GM12878 (cell line): ENCODE data around the gene TMUB2. TPM values are rescaled to one million over a fixed set of nuclear protein-coding genes. Genes with fewer than 3 reads are reported as not detected.
A peak's percentile ranks its signal among the peaks of the same experiment; 100 is the strongest.

Experiments
- ATAC-seq: fragments of 200-7000 bp; cut with Tn5 transposase; 3 replicates; pipeline ENCODE4 v1.9.1; 2020; ENCODE audit warnings: mild to moderate bottlenecking, moderate library complexity
- BruUV-seq: library from RNA; stranded (reverse); fragments of 400-500 nt; replicated peaks from 2 replicates; lab custom pipeline; 2021; lab: Mats Ljungman, UMichigan
- CTCF ChIA-PET: fragments of 300-600 bp; sonication (Branson Sonifier 250); formaldehyde crosslinking; extraction: SDS; loops from one replicate; lab custom pipeline; 2021; ENCODE audit warnings: inconsistent platforms; lab: Yijun Ruan, JAX
- POLR2A ChIA-PET: fragments of 350-600 bp; formaldehyde crosslinking; extraction: SDS; loops from one replicate; lab custom pipeline; 2021; ENCODE audit warnings: inconsistent platforms; lab: Charles Lee
- RAD21 ChIA-PET: fragments of 300-600 bp; sonication (Branson Sonifier 250); formaldehyde crosslinking; loops from one replicate; lab custom pipeline; 2023; ENCODE audit warnings: antibody characterized with exemption; ENCODE audit not compliant: unreplicated experiment; lab: Charles Lee
- SMC1A ChIA-PET: fragments of 300-600 bp; sonication (Branson Sonifier 250); formaldehyde crosslinking; loops from one replicate; lab custom pipeline; 2023; ENCODE audit not compliant: unreplicated experiment, uncharacterized antibody; lab: Charles Lee
- DNase-seq: peaks from one replicate; pipeline ENCODE4 v3.0.0-alpha.2; 2011; ENCODE audit warnings: low read depth, low spot score
- FAIRE-seq: peaks from 3 replicates; lab custom pipeline; 2011; peaks lifted over from hg19 to GRCh38; lab: Jason Lieb, UNC
- H2AFZ ChIP-seq: 2 replicates; pipeline ENCODE4 v1.6.0; 2011; ENCODE audit warnings: low read depth, low read length, control low read depth; ENCODE audit not compliant: control insufficient read depth
- H3K27ac ChIP-seq: 2 replicates; pipeline ENCODE4 v1.5.1; 2011; ENCODE audit warnings: control low read depth; ENCODE audit not compliant: control insufficient read depth, insufficient read depth
- H3K27me3 ChIP-seq, 2 experiments: replicated peaks in 1 of 2; 2 replicates each; pipeline versions ENCODE4 v1.6.0 to v1.6.1; 2011; ENCODE audit warnings: low read length in 1 of 2; ENCODE audit not compliant: control insufficient read depth in 2 of 2, insufficient read depth in 2 of 2
- H3K36me3 ChIP-seq, 2 experiments: 2 replicates each; pipeline ENCODE4 v1.5.1; 2011; ENCODE audit warnings: low read length in 1 of 2; ENCODE audit not compliant: control insufficient read depth in 2 of 2, insufficient read depth in 2 of 2
- H3K4me1 ChIP-seq: 2 replicates; pipeline ENCODE4 v1.6.1; 2011; ENCODE audit warnings: mild to moderate bottlenecking, low read length, moderate library complexity, mixed read lengths; ENCODE audit not compliant: control insufficient read depth, insufficient read depth
- H3K4me2 ChIP-seq: 2 replicates; pipeline ENCODE4 v1.6.0; 2011; ENCODE audit warnings: control low read depth; ENCODE audit not compliant: control insufficient read depth, insufficient read depth
- H3K4me3 ChIP-seq: fragments of 200-600 bp; sonication (generic); 2 replicates; pipeline ENCODE4 v1.5.1; 2016
- H3K79me2 ChIP-seq: 2 replicates; pipeline ENCODE4 v1.6.0; 2011; ENCODE audit warnings: low read length; ENCODE audit not compliant: control insufficient read depth, insufficient read depth
- H3K9ac ChIP-seq: 2 replicates; pipeline ENCODE4 v1.8.0; 2011; ENCODE audit warnings: low read length, control low read depth, mixed read lengths; ENCODE audit not compliant: control insufficient read depth, insufficient read depth
- H3K9me3 ChIP-seq: replicated peaks from 3 replicates; pipeline ENCODE4 v1.5.1; 2011; ENCODE audit warnings: mild to moderate bottlenecking, low read length; ENCODE audit not compliant: control insufficient read depth, insufficient read depth
- H4K20me1 ChIP-seq: 2 replicates; pipeline ENCODE4 v1.6.0; 2011; ENCODE audit not compliant: control insufficient read depth, insufficient read depth
- BCL11A ChIP-seq: IDR thresholded peaks from 2 replicates; pipeline ENCODE4 v1.6.1; 2011; ENCODE audit warnings: low read depth, low read length
- BCLAF1 ChIP-seq: fragments of 450-650 bp; IDR thresholded peaks from 2 replicates; pipeline ENCODE4 v1.6.1; 2017; ENCODE audit warnings: antibody characterized with exemption, mild to moderate bottlenecking, moderate library complexity
- CBX5 ChIP-seq: sonication (generic); IDR thresholded peaks from 2 replicates; pipeline ENCODE4 v1.6.1; 2016; ENCODE audit warnings: low read depth, moderate library complexity, mild to moderate bottlenecking, inconsistent platforms
- CUX1 ChIP-seq: IDR thresholded peaks from 2 replicates; pipeline ENCODE4 v1.6.1; 2012; ENCODE audit warnings: improper control_type of control experiment, low read depth, low read length; ENCODE audit not compliant: insufficient replicate concordance
- DPF2 ChIP-seq: fragments of 450-650 bp; IDR thresholded peaks from 2 replicates; pipeline ENCODE4 v1.6.1; 2017; ENCODE audit warnings: mild to moderate bottlenecking
- EED ChIP-seq: sonication (generic); IDR thresholded peaks from 2 replicates; pipeline ENCODE4 v1.6.1; 2016; ENCODE audit warnings: antibody characterized with exemption, low read depth
- HCFC1 ChIP-seq: fragments of 150-350 bp; IDR thresholded peaks from 2 replicates; pipeline ENCODE4 v1.6.1; 2014; ENCODE audit warnings: low read length
- IRF3 ChIP-seq: fragments of 450-650 bp; IDR thresholded peaks from 2 replicates; pipeline ENCODE4 v1.6.1; 2014; ENCODE audit warnings: mild to moderate bottlenecking
- JUNB ChIP-seq: IDR thresholded peaks from 2 replicates; pipeline ENCODE4 v1.6.1; 2016; ENCODE audit warnings: antibody characterized with exemption, mild to moderate bottlenecking
- KAT2A ChIP-seq: conservative IDR thresholded peaks from 2 replicates; pipeline ENCODE4 v1.6.1; 2011; ENCODE audit warnings: low read depth, low read length; ENCODE audit not compliant: control insufficient read depth
- NFXL1 ChIP-seq: fragments of 450-650 bp; IDR thresholded peaks from 2 replicates; pipeline ENCODE4 v1.6.1; 2017; ENCODE audit warnings: antibody characterized with exemption, mild to moderate bottlenecking, borderline replicate concordance
- POLR2A ChIP-seq: IDR thresholded peaks from 2 replicates; pipeline ENCODE4 v1.6.1; 2011; ENCODE audit warnings: low read depth, mild to moderate bottlenecking, low read length
- POU2F2 ChIP-seq: IDR thresholded peaks from 3 replicates; pipeline ENCODE4 v1.6.1; 2011; ENCODE audit warnings: low read depth, mild to moderate bottlenecking, low read length, borderline replicate concordance
- SMAD1 ChIP-seq: fragments of 450-650 bp; IDR thresholded peaks from 2 replicates; pipeline ENCODE4 v1.6.1; 2018; ENCODE audit warnings: mild to moderate bottlenecking, low read depth; ENCODE audit not compliant: partially characterized antibody
- SMAD5 ChIP-seq: IDR thresholded peaks from 2 replicates; pipeline ENCODE4 v1.6.1; 2016; ENCODE audit warnings: antibody characterized with exemption, low read depth
- WGBS: methylation state at CpG from one replicate; pipeline ENCODE4 v1.1.6; 2016; ENCODE audit warnings: low lambda C conversion rate; ENCODE audit not compliant: insufficient replicate concordance, insufficient coverage; ENCODE audit errors: missing lambda C conversion rate; 5-methylcytosine and 5-hydroxymethylcytosine counted together
- in situ Hi-C: fragments of 300-500 bp; cut with MboI; formaldehyde crosslinking; loops from 9 replicates; pipeline ENCODE4 v1.14.3; 2018; ENCODE audit warnings: mixed read lengths
- intact Hi-C: fragments of 100-400 bp; cut with micrococcal nuclease; formaldehyde crosslinking; loops from one replicate; pipeline ENCODE4 v1.14.2; 2022; ENCODE audit not compliant: unreplicated experiment
- polyA plus RNA-seq, 11 experiments: library from polyadenylated mRNA; depleted of rRNA in 4 of 11; unstranded in 6 of 11; stranded (reverse) in 5 of 11; fragments of >200 nt; fragmentation: Nextera tagmentation in 4 of 11; fragmentation: Illumina TruSeq in 1 of 11; extraction: Ambion mirVana in 4 of 11; extraction: Trizol in 1 of 11; gene quantifications; 1 replicate in 1 of 11; 2 replicates in 10 of 11; pipeline versions ENCODE4 v1.2.1 to v1.2.3, GENCODE V29; 2011 to 2016; ENCODE audit warnings: inconsistent platforms in 2 of 11, missing spikeins in 2 of 11, low read depth in 1 of 11
- total RNA-seq, 4 experiments: library from RNA; depleted of rRNA in 3 of 4; stranded (reverse); fragments of >200 nt in 3 of 4; fragmentation: Illumina TruSeq in 1 of 4; extraction: Trizol in 1 of 4; gene quantifications; 2 replicates each; pipeline versions ENCODE4 v1.2.1 to v1.2.3, GENCODE V29; 2013 to 2021

Gene TMUB2
- total and polyA plus RNA-seq, 10 of the 15 experiments (the other 5 are each of a cell fraction or from before 2014, with no cell fraction given) = 4.3 to 34.0 (median 20.0) TPM

GRCh38 chr17:44200478-44201155, 13.8 kb downstream of the TMUB2 start:
- H3K9me3 ChIP-seq = no peaks in the 10 kb centered on the region
- peak overlapping the region; percentile 72 for H2AFZ ChIP-seq
- ATAC-seq (peak; percentile 4), DNase-seq (no peak), FAIRE-seq (no peak)
- peaks cover 33% of the 10 kb centered on the region for H3K79me2 ChIP-seq
- peaks cover 16% of the 10 kb centered on the region for H3K4me1 ChIP-seq
- TSS peak; percentile 84 for BruUV-seq
- in situ Hi-C loops (loop anchor here (5.0 to 25.0 kb wide), 2 partner anchors 127 to 312 kb away; partner anchors contain the start of gene GPATCH8), intact Hi-C loops (loop anchor here (5.0 kb wide), 1 partner anchor 147 kb away; the partner anchor contains the start of gene GRN)
- H3K4me2 ChIP-seq = peak overlapping the region; percentile 99
- POLR2A ChIA-PET = interaction anchor here (1.1 to 4.9 kb wide), 5 partner anchors 9 to 77 kb away, joined by 3 to 30 read pairs (median 8); partner anchors contain the start of genes HDAC5 and TMUB2
- H3K36me3 ChIP-seq = peaks cover 2 to 4% of the 10 kb centered on the region in 2 experiments; a peak in 3 of 4 replicates
- H3K4me3 ChIP-seq = peak overlapping the region; percentile 74
- H3K27me3 ChIP-seq = no peaks in the 10 kb centered on the region
- H4K20me1 ChIP-seq = no peaks in the 10 kb centered on the region
- RAD21 ChIA-PET = interaction anchor here (0.6 to 1.9 kb wide), 3 partner anchors 8 to 17 kb away, joined by 3 to 6 read pairs (median 4); no protein-coding TSS in a partner anchor
- peak overlapping the region; percentile 98 for H3K9ac ChIP-seq
- peak overlapping the region; percentile 98 for H3K27ac ChIP-seq
- WGBS = 6% methylated on average over 34 of the region's 36 CpGs
- SMC1A ChIA-PET = interaction anchor here (1.1 to 2.8 kb wide), 3 partner anchors 9 to 126 kb away, joined by 4 to 18 read pairs (median 13); no protein-coding TSS in a partner anchor
- CTCF ChIA-PET = interaction anchor here (1.0 to 5.6 kb wide), 6 partner anchors 10 to 145 kb away, joined by 3 to 45 read pairs (median 18); partner anchors contain the start of genes GRN and TMUB2
- TF ChIP-seq BCL11A (no peak), DPF2 (peak; percentile 49; the same call in 1 of the 2 replicates), KAT2A (no peak), JUNB (no peak), BCLAF1 (no peak), EED (peak; percentile 22; the same call in 1 of the 2 replicates), SMAD5 (peak; percentile 31; the same call in 1 of the 2 replicates), CBX5 (no peak), SMAD1 (no peak), POU2F2 (no peak), HCFC1 (no peak), IRF3 (no peak), CUX1 (no peak), NFXL1 (no peak), POLR2A (peak; percentile 86)
